GM12873 (cell line): ENCODE measurements around the gene CPT1C.

Experiments used
- TF ChIP-seq, protein P1 (sequence below): IDR thresholded peaks from 2 replicates; pipeline ENCODE4 v1.5.1; 2012; ENCODE audit warnings: low read depth, mild to moderate bottlenecking, moderate library complexity, low read length, control low read depth; ENCODE audit not compliant: insufficient read depth; ENCODE audit errors: missing control alignments

Gene CPT1C

DNA sequence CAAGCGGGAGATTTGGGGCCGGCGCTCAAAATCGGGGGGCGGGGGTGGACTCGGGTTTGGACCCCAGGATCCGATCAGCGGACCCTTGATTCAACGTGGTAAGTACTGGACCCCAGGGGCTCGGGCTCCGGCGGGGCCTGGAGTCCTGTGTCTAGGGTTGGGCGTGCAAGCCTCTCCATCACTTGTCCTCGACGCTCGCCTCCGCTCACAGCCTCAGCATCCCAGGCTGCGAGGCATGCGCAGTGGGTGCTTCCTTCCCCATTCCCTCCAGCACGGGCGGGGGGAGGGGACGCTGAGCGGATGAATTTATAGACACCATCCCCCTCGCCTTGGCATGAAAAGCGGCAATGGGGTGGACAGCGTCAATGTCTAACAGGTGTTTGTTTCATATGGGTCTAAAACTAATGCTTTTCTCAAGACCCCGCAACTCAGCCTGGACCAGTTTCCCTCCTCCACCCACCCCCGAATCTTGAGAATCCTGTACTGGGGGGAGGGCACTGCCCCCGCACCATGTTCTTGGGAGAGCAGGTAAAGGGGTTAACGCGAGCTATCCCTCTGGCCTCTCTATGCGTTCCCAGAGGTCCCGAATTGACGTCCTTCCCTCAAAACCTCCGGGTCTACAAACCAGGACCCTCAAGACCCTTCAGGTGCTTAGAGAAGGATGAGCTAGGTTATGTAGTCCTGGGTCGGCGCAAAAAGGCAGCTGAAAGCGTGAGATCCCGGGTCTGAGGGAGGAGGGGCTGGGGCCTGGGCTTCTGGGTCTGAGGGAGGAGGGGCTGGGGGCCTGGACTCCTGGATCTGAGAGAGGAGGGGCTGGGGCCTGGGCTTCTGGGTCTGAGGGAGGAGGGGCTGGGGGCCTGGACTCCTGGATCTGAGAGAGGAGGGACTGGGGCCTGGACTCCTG is 579 bp downstream of the CPT1C start:
- TF ChIP-seq, protein P1, sequence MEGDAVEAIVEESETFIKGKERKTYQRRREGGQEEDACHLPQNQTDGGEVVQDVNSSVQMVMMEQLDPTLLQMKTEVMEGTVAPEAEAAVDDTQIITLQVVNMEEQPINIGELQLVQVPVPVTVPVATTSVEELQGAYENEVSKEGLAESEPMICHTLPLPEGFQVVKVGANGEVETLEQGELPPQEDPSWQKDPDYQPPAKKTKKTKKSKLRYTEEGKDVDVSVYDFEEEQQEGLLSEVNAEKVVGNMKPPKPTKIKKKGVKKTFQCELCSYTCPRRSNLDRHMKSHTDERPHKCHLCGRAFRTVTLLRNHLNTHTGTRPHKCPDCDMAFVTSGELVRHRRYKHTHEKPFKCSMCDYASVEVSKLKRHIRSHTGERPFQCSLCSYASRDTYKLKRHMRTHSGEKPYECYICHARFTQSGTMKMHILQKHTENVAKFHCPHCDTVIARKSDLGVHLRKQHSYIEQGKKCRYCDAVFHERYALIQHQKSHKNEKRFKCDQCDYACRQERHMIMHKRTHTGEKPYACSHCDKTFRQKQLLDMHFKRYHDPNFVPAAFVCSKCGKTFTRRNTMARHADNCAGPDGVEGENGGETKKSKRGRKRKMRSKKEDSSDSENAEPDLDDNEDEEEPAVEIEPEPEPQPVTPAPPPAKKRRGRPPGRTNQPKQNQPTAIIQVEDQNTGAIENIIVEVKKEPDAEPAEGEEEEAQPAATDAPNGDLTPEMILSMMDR: no peak

DNA sequence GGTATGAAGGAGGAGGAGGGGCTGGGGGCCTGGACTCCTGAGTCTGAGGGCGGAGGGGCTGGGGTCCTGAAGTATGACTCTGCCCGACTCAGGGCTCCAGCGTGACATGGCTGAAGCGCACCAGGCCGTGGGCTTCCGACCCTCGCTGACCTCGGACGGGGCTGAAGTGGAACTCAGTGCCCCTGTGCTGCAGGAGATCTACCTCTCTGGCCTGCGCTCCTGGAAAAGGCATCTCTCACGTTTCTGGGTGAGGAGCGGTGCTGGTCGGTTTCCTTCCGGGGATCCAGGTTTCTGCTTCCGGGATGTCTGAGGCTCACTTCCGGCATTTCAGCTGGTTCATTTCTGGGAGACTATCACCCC is 1.2 kb downstream of the CPT1C start:
- TF ChIP-seq, protein P1: no peak

DNA sequence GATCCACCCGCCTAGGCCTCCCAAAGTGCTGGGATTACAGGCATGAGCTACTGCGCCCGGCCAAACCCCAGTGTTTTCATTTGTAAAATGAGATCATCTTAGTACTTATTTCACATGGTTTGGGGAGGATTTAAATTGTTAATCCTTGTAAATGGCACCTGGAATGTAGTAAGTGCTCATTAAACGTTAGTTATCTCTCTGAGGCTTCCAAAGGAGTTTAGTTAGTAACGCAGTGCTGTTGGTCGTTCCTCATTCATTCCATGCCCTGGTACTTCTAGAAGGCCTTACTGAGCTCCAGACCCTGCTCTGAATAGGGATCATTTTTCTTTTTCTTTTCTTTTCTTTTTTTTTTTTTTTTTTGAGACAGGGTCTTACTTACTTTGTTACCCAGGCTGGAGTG is 5.2 kb downstream of the CPT1C start:
- TF ChIP-seq, protein P1: no peak

DNA sequence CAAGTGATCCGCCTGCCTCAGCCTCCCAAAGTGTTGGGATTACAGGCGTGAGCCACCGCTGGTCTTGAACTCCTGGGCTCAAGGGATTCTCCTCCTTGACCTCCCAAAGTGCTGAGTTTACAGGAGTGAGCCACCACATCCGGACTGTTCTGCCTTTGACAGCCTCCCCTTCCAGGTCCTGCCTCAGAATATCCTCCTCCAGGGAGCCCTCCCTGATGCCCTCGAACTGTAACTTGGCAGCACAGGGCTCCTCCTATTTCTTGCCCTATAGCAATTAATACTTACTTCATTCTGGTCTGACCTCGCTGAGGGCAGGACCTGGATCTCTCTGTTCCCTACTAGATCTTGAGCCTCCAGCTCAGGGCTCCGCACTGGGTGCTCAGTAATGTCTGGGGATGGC is 5.9 kb downstream of the CPT1C start:
- TF ChIP-seq, protein P1: no peak

DNA sequence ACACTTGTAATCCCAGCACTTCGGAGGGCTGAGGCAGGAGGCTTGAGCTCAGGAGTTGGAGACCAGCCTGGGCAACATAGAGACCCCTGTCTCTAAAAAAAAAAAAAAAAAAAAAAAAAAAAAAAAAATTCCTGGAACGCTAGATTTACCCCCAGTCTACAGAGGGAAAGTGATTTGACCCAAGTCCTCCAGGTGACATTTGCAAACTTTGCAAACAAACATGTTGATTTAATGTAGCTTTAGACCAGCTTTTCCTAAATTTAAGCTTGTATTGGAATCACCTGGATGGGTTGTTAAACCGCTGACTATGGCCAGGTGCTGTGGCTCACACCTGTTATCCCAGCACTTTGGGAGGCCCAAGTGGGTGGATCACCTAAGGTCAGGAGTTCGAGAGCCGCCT is 8.4 kb downstream of the CPT1C start:
- TF ChIP-seq, protein P1: no peak

DNA sequence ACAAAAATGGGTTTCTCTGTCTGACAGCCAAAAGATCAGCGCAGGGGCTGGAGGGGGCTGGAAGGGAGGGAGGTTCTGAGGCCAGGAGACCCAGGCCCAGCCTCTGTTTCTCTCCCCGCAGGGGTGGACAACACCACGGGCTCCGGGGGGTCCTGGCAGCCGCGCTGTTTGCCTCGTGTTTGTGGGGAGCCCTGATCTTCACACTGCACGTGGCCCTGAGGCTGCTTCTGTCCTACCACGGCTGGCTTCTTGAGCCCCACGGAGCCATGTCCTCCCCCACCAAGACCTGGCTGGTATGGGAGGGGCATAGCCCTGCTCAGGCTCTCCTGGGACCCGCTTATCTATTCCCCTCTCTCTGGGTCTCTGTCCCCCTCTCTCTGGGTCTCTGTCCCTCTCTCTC is 9.6 kb downstream of the CPT1C start:
- TF ChIP-seq, protein P1: no peak

DNA sequence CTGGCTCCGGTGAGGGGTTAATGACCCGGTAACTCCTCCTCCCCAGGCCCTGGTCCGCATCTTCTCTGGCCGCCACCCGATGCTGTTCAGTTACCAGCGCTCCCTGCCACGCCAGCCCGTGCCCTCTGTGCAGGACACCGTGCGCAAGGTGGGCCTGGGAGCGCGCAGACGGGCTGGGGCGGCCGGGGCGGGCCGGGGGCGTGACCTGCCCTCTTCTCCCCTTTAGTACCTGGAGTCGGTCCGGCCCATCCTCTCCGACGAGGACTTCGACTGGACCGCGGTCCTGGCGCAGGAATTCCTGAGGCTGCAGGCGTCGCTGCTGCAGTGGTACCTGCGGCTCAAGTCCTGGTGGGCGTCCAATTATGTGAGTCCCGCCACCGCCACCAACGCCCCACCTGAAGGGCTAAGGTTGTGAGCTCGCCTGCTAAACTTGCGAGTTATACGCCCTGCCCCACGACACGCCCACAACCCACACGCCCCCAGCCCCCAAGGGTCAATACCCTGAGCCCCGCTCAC is 10.4 kb downstream of the CPT1C start:
- TF ChIP-seq, protein P1: no peak
